HL-60 (cell line): Measurements from ENCODE around the gene TMUB1.

Experiments
- DNase-seq, 2 experiments: peaks; one replicate each; pipeline ENCODE4 v3.0.0-alpha.2; 2010 to 2020; ENCODE audit warnings: low read depth in 1 of 2, low spot score in 1 of 2
- H3K27ac ChIP-seq: fragments of 250-450 bp; sonication (Bioruptor Pico); replicated peaks from 2 replicates; pipeline ENCODE4 v1.5.1; 2020; ENCODE audit warnings: mild to moderate bottlenecking, moderate library complexity
- H3K27me3 ChIP-seq: fragments of 250-450 bp; sonication (Bioruptor Pico); 2 replicates; pipeline ENCODE4 v1.5.1; 2021; ENCODE audit warnings: mild to moderate bottlenecking, moderate library complexity; ENCODE audit not compliant: insufficient read depth, poor library complexity, severe bottlenecking
- H3K4me3 ChIP-seq: replicated peaks from 2 replicates; pipeline ENCODE4 v1.5.1; 2011; ENCODE audit warnings: mild to moderate bottlenecking, control low read depth, low read length; ENCODE audit not compliant: insufficient read depth
- GABPA ChIP-seq: IDR thresholded peaks from 2 replicates; pipeline ENCODE4 v1.6.1; 2012; ENCODE audit warnings: low read depth
- POLR2AphosphoS5 ChIP-seq: IDR thresholded peaks from 2 replicates; pipeline ENCODE4 v1.6.1; 2012; ENCODE audit warnings: low read depth
- SPI1 ChIP-seq: IDR thresholded peaks from 2 replicates; pipeline ENCODE4 v1.6.1; 2012; ENCODE audit warnings: low read depth, mild to moderate bottlenecking, borderline replicate concordance
- TF ChIP-seq, protein P1 (sequence below): IDR thresholded peaks from one replicate; pipeline ENCODE4 v1.5.1; 2011; ENCODE audit warnings: low read length, control low read depth, inconsistent platforms; ENCODE audit not compliant: insufficient read depth
- TF ChIP-seq, protein P2 (sequence below): IDR thresholded peaks from 2 replicates; pipeline ENCODE4 v1.6.1; 2012; ENCODE audit warnings: low read depth; ENCODE audit not compliant: insufficient replicate concordance

TMUB1 gene

DNA sequence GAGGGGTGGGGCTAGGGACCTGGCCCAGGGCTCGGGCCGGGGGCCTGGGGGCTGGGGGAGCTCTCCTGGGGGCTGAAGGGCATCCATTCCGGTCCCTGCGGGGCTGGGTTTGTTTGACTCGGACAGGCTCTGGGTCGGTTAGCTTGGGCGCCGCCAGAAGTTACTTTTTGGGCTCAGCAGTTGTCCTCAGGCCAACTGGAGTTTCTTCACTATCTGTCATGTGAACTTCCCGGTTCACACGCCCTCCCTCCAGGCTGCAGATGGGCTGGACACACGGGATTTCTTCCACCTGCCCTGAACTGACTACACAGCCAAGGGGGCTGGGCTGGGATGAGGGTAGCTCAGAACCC lies 20.1 kb downstream of the TMUB1 start:
- H3K4me3 ChIP-seq: no peak overlapping the region
- no peak for DNase-seq
- H3K27me3 ChIP-seq: no peaks in the 10 kb centered on the region
- H3K27ac ChIP-seq: no peak overlapping the region
- TF ChIP-seq POLR2AphosphoS5: no peak
- TF ChIP-seq, protein P1, sequence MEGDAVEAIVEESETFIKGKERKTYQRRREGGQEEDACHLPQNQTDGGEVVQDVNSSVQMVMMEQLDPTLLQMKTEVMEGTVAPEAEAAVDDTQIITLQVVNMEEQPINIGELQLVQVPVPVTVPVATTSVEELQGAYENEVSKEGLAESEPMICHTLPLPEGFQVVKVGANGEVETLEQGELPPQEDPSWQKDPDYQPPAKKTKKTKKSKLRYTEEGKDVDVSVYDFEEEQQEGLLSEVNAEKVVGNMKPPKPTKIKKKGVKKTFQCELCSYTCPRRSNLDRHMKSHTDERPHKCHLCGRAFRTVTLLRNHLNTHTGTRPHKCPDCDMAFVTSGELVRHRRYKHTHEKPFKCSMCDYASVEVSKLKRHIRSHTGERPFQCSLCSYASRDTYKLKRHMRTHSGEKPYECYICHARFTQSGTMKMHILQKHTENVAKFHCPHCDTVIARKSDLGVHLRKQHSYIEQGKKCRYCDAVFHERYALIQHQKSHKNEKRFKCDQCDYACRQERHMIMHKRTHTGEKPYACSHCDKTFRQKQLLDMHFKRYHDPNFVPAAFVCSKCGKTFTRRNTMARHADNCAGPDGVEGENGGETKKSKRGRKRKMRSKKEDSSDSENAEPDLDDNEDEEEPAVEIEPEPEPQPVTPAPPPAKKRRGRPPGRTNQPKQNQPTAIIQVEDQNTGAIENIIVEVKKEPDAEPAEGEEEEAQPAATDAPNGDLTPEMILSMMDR: no peak
- TF ChIP-seq, protein P2, sequence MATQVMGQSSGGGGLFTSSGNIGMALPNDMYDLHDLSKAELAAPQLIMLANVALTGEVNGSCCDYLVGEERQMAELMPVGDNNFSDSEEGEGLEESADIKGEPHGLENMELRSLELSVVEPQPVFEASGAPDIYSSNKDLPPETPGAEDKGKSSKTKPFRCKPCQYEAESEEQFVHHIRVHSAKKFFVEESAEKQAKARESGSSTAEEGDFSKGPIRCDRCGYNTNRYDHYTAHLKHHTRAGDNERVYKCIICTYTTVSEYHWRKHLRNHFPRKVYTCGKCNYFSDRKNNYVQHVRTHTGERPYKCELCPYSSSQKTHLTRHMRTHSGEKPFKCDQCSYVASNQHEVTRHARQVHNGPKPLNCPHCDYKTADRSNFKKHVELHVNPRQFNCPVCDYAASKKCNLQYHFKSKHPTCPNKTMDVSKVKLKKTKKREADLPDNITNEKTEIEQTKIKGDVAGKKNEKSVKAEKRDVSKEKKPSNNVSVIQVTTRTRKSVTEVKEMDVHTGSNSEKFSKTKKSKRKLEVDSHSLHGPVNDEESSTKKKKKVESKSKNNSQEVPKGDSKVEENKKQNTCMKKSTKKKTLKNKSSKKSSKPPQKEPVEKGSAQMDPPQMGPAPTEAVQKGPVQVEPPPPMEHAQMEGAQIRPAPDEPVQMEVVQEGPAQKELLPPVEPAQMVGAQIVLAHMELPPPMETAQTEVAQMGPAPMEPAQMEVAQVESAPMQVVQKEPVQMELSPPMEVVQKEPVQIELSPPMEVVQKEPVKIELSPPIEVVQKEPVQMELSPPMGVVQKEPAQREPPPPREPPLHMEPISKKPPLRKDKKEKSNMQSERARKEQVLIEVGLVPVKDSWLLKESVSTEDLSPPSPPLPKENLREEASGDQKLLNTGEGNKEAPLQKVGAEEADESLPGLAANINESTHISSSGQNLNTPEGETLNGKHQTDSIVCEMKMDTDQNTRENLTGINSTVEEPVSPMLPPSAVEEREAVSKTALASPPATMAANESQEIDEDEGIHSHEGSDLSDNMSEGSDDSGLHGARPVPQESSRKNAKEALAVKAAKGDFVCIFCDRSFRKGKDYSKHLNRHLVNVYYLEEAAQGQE: no peak
- TF ChIP-seq GABPA: no peak
- TF ChIP-seq SPI1: no peak

DNA sequence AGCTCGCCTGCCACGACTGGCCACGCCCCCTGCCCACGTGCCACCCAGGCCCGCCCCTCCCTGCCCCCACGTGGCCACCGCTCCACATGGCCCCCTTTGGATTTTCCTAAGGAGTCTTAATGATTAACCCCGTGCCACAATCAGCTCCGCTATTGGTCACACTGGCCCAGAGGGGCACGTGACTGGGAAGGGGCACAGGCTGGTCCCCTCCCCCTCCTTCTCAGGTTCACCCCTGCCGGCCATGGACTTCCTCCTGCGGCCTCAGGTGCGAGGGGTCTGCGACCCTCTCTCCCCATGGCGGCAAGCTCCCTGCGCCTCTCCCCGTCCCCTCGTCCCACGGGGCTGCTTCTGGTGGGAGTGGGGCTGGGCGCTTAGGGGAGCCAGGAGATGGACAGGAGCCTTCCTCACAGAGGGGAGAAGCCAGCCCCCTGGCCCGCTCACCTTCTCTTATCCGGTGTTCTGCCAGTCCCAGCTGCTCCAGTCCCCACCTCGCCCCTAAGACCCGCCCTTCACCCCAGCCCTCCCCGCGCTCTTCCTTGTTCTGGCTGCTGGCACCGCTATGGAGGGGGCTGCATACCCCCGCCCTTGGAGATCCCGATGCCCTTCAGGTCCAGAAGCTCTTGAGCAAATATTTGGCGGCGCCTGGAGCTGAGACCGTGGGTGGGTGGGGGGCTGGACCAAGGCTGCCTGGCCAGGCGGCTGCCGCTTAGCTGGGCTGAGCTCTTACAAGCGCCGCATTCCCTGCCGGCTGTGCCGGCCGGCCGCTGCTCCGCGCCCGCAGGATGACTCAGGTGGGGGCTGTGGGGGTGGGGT lies 20.7 kb downstream of the TMUB1 start:
- no peak for DNase-seq
- Histone ChIP-seq H3K4me3 (no peak overlapping the region), H3K27ac (no peak overlapping the region)

DNA sequence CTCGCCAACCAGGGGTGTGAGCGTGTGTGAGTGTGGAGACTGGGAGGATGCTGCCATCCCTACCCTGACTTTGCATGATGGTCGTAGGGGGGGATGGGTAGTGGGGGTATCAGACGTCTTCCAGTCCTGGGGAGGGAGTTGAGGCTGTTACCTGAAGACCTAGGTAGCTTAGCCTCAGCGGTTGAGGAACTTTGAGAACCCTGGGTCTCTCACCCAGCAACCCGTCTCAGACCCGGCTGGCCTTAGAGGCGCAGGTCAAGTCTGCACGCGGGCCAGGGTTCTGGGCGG lies 21.2 kb downstream of the TMUB1 start:
- Histone ChIP-seq H3K27ac (no peak overlapping the region), H3K4me3 (no peak overlapping the region), H3K27me3 (no peaks in the 10 kb centered on the region)
- DNase-seq: no peak
- no peak for TF ChIP-seq POLR2AphosphoS5
- TF ChIP-seq, protein P1: no peak
- TF ChIP-seq, protein P2: no peak
- no peak for TF ChIP-seq SPI1
- no peak for TF ChIP-seq GABPA

More for the DNA sequence above, 20.7 kb downstream of the TMUB1 start:
- no peaks in the 10 kb centered on the region for H3K27me3 ChIP-seq
- TF ChIP-seq POLR2AphosphoS5: no peak
- no peak for TF ChIP-seq SPI1
- TF ChIP-seq GABPA: no peak
- TF ChIP-seq, protein P2: no peak
- TF ChIP-seq, protein P1: no peak
